Measurements from ENCODE around the gene LMNA.
A peak's percentile ranks its signal among the peaks of the same experiment; 100 is the strongest.
"Not testable (repeated sequence)": the region's sequence is repeated elsewhere in the genome, so short reads cannot be mapped to it uniquely, and the experiment has no call there.

The LMNA gene

DNA sequence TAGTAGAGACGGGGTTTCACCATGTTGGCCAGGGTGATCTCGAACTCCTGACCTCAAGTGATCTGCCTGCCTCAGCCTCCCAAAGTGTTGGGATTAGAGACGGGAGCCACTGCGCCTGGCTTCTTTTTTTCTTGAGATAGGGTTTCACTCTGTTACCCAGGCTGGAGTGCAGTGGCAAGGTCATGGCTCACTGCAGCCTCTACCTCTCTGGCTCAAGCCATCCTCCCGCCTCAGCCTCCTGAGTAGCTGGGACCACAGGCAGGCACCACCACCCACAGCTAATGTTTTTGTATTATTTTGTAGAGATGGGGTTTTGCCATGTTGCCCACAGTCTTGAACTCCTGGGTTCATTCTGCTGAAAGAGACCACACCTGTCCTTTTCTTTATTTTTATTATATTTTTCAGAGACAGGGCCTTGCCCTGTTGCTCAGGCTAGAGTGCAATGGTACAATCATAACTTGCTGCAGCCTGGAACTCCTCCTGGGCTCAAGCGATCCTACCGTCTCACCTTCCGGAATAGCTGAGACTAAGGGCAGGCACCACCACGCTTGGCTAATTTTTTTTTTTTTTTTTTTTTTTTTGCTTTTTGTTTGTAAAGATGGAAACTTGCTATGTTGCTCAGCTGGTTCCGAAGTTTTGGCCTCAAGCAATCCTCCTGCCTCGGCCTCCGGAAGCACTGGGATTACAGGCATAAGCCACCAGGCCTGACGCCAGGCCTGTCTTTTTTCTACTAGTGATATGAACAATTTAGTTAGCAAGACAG, 3.1 kb downstream of the LMNA start:
- DNase-seq (ENCODE audit: low read depth) = peak; percentile 40
- TF ChIP-seq, protein P1, sequence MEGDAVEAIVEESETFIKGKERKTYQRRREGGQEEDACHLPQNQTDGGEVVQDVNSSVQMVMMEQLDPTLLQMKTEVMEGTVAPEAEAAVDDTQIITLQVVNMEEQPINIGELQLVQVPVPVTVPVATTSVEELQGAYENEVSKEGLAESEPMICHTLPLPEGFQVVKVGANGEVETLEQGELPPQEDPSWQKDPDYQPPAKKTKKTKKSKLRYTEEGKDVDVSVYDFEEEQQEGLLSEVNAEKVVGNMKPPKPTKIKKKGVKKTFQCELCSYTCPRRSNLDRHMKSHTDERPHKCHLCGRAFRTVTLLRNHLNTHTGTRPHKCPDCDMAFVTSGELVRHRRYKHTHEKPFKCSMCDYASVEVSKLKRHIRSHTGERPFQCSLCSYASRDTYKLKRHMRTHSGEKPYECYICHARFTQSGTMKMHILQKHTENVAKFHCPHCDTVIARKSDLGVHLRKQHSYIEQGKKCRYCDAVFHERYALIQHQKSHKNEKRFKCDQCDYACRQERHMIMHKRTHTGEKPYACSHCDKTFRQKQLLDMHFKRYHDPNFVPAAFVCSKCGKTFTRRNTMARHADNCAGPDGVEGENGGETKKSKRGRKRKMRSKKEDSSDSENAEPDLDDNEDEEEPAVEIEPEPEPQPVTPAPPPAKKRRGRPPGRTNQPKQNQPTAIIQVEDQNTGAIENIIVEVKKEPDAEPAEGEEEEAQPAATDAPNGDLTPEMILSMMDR (conservative IDR thresholded peaks at IDR 0.05; ENCODE audit: control insufficient read depth, insufficient read depth, low read depth, low read length) = no peak
- peak overlapping the region; percentile 99 for H3K4me3 ChIP-seq (ENCODE audit: control insufficient read depth, low read depth, low read length)

DNA sequence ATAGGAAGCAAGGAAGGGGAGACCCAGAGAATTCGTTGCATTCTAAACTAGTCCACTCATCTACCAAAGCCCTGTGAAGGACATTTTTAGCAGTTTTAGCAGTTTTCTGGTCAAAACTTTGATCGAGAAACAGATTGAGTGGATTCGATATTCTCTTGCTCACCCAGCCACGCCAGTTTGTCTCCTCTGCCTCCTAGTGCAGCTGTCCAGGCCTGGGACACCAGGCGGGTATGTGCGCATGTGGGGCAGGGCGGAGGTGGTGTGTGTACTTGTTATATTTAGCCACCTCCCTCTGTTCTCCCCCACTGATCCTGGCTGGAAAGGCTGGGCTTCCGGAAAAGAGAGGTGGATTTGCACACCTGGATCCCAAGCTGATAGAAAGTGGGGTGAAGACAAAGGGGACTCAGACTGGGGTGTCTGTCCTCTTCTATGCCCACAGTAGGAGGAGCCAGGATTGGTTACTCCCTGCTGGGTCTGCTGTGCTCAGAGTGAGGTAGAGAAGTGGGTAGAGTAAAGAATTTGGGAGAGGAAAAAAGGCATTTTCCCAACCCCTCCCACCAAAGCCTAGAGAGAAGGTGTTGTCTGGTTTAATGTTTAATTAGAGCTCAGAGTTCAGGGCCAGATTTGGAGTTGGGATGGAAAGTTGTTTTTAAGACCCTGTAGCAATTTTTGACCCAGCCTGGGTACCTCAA, 3.8 kb downstream of the LMNA start:
- TF ChIP-seq, protein P1 (conservative IDR thresholded peaks at IDR 0.05; ENCODE audit: control insufficient read depth, insufficient read depth, low read depth, low read length) = no peak
- no peak for DNase-seq (ENCODE audit: low read depth)
- peak overlapping the region; percentile 99 for H3K4me3 ChIP-seq (ENCODE audit: control insufficient read depth, low read depth, low read length)

- DNase-seq (ENCODE audit: low read depth) = peak; percentile 85
- H3K4me3 ChIP-seq (ENCODE audit: control insufficient read depth, low read depth, low read length) = peak overlapping the region; percentile 99
- TF ChIP-seq, protein P1 (conservative IDR thresholded peaks at IDR 0.05; ENCODE audit: control insufficient read depth, insufficient read depth, low read depth, low read length) = peak; percentile 7
Measured at GRCh38 chr1:156119503-156120209, 5.1 kb downstream of the LMNA start.

DNA sequence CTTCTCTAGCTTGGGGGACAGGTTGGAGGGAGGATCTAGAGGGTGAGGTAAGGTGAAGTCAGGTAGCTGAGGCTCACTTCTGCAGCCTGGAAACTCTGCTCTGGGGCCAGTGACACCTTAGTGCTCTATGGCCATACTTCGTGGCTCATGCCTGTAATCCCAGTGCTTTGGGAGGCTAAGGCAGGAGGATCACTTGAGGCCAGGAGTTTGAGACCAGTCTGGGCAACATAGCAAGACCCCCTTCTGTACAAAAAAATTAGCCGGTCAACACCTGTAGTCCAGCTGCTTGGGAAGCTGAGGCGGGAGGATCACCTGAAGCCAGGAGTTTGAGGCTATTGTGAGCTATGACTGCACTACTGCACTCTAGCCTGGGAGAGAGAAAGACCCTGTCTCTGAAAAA, 5.8 kb downstream of the LMNA start:
- no peak for DNase-seq (ENCODE audit: low read depth)
- TF ChIP-seq, protein P1 (conservative IDR thresholded peaks at IDR 0.05; ENCODE audit: control insufficient read depth, insufficient read depth, low read depth, low read length) = no peak
- H3K4me3 ChIP-seq (ENCODE audit: control insufficient read depth, low read depth, low read length) = peak overlapping the region; percentile 99

DNA sequence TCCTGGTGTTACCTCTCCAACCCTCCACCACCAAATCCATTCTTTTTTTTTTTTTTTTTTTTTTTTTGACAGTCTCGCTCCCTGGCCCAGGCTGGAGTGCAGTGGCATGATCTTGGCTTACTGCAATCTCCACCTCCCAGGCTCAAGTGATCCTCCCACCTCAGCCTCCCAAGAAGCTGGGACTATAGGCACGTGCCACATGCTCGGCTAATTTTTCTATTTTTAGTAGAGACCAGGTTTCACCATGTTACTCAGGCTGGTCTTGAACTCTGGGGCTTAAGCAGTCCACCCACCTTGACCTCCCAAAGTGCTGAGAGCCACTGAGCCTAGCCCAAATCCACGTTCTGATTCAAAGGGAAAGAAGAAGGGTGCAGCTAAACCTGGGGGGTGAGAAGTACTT, 6.5 kb downstream of the LMNA start:
- H3K4me3 ChIP-seq (ENCODE audit: control insufficient read depth, low read depth, low read length) = peak overlapping the region; percentile 99
- not testable (repeated sequence) for DNase-seq (ENCODE audit: low read depth)

GRCh38 chr1:156121457-156121856, 6.9 kb downstream of the LMNA start:
- no peak for DNase-seq (ENCODE audit: low read depth)
- TF ChIP-seq, protein P1 (conservative IDR thresholded peaks at IDR 0.05; ENCODE audit: control insufficient read depth, insufficient read depth, low read depth, low read length) = no peak
- peak overlapping the region; percentile 99 for H3K4me3 ChIP-seq (ENCODE audit: control insufficient read depth, low read depth, low read length)

DNA sequence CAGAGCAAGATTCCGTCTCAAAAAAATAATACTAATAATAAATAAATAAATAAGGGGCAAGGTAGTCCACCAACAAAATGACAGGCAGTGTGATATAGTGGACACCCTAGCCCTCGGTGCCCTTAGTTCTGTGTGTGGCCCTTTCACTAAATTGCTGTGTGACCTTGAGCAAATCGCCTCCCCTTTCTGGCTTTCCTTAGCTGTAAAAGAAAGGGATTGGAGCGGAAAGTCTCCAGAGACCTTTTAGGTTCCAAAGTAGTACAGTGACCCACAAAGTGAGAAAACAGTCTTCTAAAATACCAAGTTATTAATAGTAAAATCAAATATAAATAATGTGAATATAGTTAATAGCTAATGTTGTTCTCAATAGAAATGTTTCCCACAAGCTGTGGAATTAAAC, 7.6 kb downstream of the LMNA start:
- TF ChIP-seq, protein P1 (conservative IDR thresholded peaks at IDR 0.05; ENCODE audit: control insufficient read depth, insufficient read depth, low read depth, low read length) = no peak
- peak overlapping the region; percentile 99 for H3K4me3 ChIP-seq (ENCODE audit: control insufficient read depth, low read depth, low read length)
- DNase-seq (ENCODE audit: low read depth) = no peak

All from fibroblast of mammary gland (primary cell).